ENCODE data around the gene SH3TC1.

Gene SH3TC1

DNA sequence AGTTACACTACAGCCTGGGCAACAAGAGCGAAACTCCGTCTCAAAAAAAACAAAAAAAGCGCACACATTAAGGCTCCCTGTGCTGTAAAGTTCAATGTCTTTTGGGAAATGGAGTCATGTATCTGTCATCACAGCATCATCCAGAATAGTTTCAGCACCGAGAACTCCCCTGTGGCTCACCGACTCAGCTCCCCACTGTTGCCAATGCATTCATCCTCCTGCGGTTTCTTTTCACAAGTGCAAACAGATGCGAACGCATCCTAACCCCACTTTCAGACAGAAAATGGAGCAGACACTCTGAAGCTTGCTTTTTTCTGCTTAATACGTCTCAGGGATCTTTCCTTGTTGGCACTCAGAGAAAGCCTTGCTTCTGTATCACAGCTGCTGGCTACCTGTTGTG lies 13.8 kb upstream of the SH3TC1 start:
- TF ChIP-seq, protein P1, sequence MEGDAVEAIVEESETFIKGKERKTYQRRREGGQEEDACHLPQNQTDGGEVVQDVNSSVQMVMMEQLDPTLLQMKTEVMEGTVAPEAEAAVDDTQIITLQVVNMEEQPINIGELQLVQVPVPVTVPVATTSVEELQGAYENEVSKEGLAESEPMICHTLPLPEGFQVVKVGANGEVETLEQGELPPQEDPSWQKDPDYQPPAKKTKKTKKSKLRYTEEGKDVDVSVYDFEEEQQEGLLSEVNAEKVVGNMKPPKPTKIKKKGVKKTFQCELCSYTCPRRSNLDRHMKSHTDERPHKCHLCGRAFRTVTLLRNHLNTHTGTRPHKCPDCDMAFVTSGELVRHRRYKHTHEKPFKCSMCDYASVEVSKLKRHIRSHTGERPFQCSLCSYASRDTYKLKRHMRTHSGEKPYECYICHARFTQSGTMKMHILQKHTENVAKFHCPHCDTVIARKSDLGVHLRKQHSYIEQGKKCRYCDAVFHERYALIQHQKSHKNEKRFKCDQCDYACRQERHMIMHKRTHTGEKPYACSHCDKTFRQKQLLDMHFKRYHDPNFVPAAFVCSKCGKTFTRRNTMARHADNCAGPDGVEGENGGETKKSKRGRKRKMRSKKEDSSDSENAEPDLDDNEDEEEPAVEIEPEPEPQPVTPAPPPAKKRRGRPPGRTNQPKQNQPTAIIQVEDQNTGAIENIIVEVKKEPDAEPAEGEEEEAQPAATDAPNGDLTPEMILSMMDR (IDR thresholded peaks at IDR 0.05; ENCODE audit: insufficient read depth, missing control alignments): no peak
- no peak for DNase-seq (ENCODE audit: insufficient read length, low spot score)
- FAIRE-seq: no peak

DNA sequence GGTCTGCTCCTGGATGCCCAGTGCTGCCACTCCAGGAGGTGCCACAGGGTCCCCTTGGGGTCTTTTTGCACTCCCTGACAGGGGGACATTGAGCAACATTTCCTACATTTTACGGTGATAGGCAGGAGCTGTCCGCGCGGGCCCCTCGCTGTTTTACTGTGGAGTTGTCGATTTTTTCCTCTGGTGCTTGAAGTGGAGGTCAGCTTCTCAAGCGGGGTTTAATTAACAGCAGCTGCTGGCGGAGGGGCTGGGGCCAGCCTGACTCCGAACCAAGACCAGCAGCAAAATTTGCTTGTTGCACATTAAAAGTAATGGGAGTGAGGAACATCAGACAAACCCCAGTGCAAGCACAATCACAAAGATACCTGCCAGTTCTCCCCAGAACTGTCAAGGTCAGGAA lies 13.2 kb upstream of the SH3TC1 start:
- DNase-seq (ENCODE audit: insufficient read length, low spot score): no peak
- TF ChIP-seq, protein P1 (IDR thresholded peaks at IDR 0.05; ENCODE audit: insufficient read depth, missing control alignments): no peak
- FAIRE-seq: no peak

DNA sequence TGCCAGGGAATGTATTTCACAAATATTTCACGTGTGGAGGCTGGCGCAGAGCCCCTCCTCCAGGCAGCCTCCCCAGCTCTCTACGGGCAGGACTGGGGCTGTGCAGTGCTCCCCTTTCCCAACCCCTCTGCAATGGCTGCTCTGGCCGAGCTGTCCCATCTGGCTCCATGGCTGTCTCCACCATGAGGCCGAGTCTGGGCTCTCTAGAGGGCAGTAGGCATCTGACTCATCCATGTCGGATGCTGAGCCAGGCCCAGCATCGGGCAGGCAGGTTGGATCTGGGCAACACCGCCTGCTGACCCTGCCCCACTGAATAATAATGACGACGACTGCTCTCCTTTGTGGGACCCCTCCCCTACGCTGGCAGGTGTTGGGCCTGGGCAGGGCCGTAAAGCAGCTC lies 11.0 kb upstream of the SH3TC1 start:
- TF ChIP-seq, protein P1 (IDR thresholded peaks at IDR 0.05; ENCODE audit: insufficient read depth, missing control alignments): no peak
- FAIRE-seq (no peak), DNase-seq (ENCODE audit: insufficient read length, low spot score) (no peak)

DNA sequence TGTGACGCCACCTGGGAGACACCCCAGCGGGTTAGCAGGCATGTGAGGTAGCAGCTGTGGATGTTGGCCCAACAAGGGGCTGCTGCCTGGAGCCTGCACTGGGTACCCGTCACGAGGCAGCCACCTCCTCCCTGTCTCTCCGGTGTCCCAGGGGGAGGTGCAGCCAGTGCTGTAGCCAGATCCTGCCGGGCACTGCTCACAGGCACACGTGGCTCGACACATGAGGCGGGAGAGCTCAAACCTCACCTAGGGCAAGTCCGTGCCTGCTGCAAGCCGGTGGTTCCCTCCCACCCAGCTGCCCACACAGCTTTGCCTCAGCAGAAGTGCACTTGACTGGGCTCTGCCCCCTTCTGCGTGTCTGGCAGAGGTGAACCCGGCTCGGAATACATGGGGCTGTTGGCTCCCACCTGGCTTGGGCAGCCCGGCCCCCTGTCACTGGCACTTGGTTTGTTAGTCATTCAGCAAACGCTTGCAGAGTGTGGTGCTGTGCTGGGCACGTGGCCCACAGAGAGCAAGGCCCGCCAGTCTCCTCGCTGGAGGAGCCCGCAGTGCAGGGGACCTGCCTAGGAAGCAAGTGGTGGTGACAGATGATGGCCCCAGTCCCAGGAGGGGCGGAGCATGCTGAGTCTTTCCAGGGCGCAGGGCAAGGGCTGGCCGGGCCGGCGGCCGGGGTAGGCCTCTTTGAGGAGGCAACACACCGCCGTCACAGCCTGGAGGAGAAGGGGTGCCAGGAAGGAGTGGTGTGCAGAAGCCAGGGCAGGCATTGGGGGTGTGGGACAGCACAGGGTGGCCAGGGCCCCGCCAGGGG lies 10.1 kb upstream of the SH3TC1 start:
- TF ChIP-seq, protein P1 (IDR thresholded peaks at IDR 0.05; ENCODE audit: insufficient read depth, missing control alignments): no peak
- no peak for FAIRE-seq
- no peak for DNase-seq (ENCODE audit: insufficient read length, low spot score)

DNA sequence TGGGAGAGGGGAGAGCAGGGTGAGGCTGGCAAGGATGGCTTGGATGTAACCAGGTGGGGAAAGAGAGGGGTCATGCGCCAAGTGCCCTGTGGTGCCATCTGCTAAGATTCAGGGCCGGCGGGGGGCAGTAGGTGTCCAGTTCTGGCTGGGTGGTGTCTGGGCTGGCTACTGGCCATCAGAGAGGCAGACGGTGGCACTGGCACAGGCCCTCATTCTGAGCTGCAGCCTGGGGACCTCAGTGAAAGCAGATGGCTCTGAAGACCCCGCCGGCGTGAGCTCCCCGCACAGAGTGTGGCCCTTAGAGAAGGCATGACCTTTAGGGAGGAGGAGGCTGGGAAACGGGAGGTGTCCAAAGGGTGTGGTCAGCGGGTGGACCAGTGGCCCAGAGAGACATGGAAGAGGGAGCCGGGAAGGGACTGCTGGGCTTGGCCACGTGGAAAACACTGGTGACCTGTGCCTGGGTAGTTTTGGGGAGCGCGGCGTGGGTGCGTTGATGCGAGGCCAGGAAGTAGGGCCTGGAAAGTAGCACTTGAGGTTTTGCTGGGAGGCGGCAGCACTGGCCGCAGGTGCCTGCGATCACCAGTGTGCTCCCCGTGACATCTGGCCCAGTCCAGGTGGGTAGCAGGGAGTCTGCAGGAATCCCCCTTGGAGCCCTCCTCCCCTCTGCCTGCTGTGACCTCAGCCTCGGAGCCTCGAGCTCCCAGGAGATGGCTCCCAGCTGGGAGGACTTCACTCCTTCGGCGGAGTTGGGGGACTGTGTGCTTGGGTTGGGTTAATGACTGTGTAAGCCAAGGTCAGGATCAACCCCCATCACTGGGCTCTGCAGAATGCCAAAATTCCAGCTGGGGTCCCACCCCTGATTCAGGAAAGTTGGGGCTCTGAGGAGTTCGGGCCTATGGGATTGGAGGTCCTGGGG lies 9.3 kb upstream of the SH3TC1 start:
- TF ChIP-seq, protein P1 (IDR thresholded peaks at IDR 0.05; ENCODE audit: insufficient read depth, missing control alignments): no peak
- no peak for FAIRE-seq
- DNase-seq (ENCODE audit: insufficient read length, low spot score): no peak

DNA sequence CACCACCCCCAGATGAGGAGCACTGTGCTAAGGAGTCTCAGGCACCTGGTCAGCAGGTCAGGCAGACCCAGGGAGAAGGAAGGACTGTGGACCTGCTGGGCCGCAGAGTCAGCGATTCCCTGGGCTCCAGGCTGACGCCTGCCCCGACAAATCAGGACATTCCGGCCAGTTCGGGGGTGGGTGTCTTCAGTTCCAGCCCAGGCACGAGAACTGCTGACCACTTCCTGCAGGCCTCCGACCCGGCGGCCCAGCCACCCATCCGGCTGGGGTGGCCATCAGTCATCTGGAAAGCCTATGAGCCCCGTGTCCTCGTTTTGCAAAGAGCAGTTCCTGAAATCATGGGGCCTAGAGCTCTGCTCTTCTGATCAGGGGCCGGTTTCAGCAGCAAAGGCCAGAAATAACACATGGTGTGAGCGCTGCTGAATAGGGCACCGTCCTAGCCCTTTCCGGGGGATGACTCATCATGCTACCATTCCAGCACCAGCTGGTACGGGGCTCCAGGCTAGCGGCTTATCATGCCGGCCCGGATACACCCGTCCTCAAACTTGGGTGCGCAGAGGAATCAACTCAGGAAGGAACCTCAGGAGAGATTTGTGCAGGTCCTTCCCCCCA lies 7.8 kb upstream of the SH3TC1 start:
- FAIRE-seq: no peak
- TF ChIP-seq, protein P1 (IDR thresholded peaks at IDR 0.05; ENCODE audit: insufficient read depth, missing control alignments): no peak
- DNase-seq (ENCODE audit: insufficient read length, low spot score): no peak
